ENCODE measurements around the gene AQP2.

The AQP2 gene

GRCh38 chr12:49939307-49939706 is 11.2 kb upstream of the AQP2 start:
- H3K27me3 Mint-ChIP-seq = peaks cover 6 to 14% of the 10 kb centered on the region in 2 donors
- no peaks in the 10 kb centered on the region for H3K9me3 Mint-ChIP-seq
- peaks cover 3 to 7% of the 10 kb centered on the region in 2 donors for H3K4me1 Mint-ChIP-seq (ENCODE audit: low read depth in 2 of 2)
- no peak overlapping the region for H3K4me3 Mint-ChIP-seq
- DNase-seq (no peak), ATAC-seq (replicated peaks) (no peak)
- H3K27ac Mint-ChIP-seq = no peak overlapping the region
- H3K36me3 Mint-ChIP-seq (ENCODE audit: insufficient read depth) = no peaks in the 10 kb centered on the region

- DNase-seq = no peak
- no peak overlapping the region for H3K27ac Mint-ChIP-seq
- no peaks in the 10 kb centered on the region for H3K9me3 Mint-ChIP-seq
- ATAC-seq (replicated peaks) = no peak
- H3K27me3 Mint-ChIP-seq = peaks cover 6 to 10% of the 10 kb centered on the region in 2 donors
- H3K4me3 Mint-ChIP-seq = no peak overlapping the region
- H3K36me3 Mint-ChIP-seq (ENCODE audit: insufficient read depth) = no peaks in the 10 kb centered on the region
- H3K4me1 Mint-ChIP-seq (ENCODE audit: low read depth in 2 of 2) = peaks cover 3 to 7% of the 10 kb centered on the region in 2 donors
Observed at GRCh38 chr12:49939707-49940106, 10.8 kb upstream of the AQP2 start.

- Mint-ChIP-seq H3K9me3 (no peaks in the 10 kb centered on the region), H3K4me1 (ENCODE audit: low read depth in 2 of 2) (peaks cover 11 to 17% of the 10 kb centered on the region in 2 donors), H3K4me3 (no peak overlapping the region), H3K27me3 (no peaks in the 10 kb centered on the region), H3K36me3 (ENCODE audit: insufficient read depth) (peaks cover 5% of the 10 kb centered on the region), H3K27ac (peak overlapping the region; percentile 38 to 42)
- DNase-seq (no peak), ATAC-seq (replicated peaks) (no peak)
Observed at GRCh38 chr12:49941556-49942511, 8.7 kb upstream of the AQP2 start.

- ATAC-seq (replicated peaks) (no peak), DNase-seq (no peak)
- H3K9me3 Mint-ChIP-seq = no peaks in the 10 kb centered on the region
- H3K27ac Mint-ChIP-seq = no peak overlapping the region
- H3K4me1 Mint-ChIP-seq (ENCODE audit: low read depth in 2 of 2) = peaks cover 11 to 17% of the 10 kb centered on the region in 2 donors
- H3K27me3 Mint-ChIP-seq = no peaks in the 10 kb centered on the region
- peaks cover 5% of the 10 kb centered on the region for H3K36me3 Mint-ChIP-seq (ENCODE audit: insufficient read depth)
- H3K4me3 Mint-ChIP-seq = no peak overlapping the region
Observed at GRCh38 chr12:49942512-49942893, 8.0 kb upstream of the AQP2 start.

- ATAC-seq (replicated peaks) = no peak
- no peak overlapping the region for H3K27ac Mint-ChIP-seq
- H3K4me3 Mint-ChIP-seq = no peak overlapping the region
- peaks cover 11 to 17% of the 10 kb centered on the region in 2 donors for H3K4me1 Mint-ChIP-seq (ENCODE audit: low read depth in 2 of 2)
- no peaks in the 10 kb centered on the region for H3K9me3 Mint-ChIP-seq
- peaks cover 0 to 4% of the 10 kb centered on the region in 2 donors for H3K27me3 Mint-ChIP-seq
- peaks cover 5% of the 10 kb centered on the region for H3K36me3 Mint-ChIP-seq (ENCODE audit: insufficient read depth)
- DNase-seq = no peak
Observed at GRCh38 chr12:49942921-49943624, 7.5 kb upstream of the AQP2 start.

GRCh38 chr12:49943625-49943960 is 6.9 kb upstream of the AQP2 start:
- H3K4me1 Mint-ChIP-seq (ENCODE audit: low read depth in 2 of 2) = peaks cover 11 to 17% of the 10 kb centered on the region in 2 donors
- H3K27me3 Mint-ChIP-seq = peaks cover under 1 to 9% of the 10 kb centered on the region in 2 donors
- peaks cover 5% of the 10 kb centered on the region for H3K36me3 Mint-ChIP-seq (ENCODE audit: insufficient read depth)
- ATAC-seq (replicated peaks) (no peak), DNase-seq (no peak)
- H3K27ac Mint-ChIP-seq = no peak overlapping the region
- H3K4me3 Mint-ChIP-seq = no peak overlapping the region
- no peaks in the 10 kb centered on the region for H3K9me3 Mint-ChIP-seq

GRCh38 chr12:49944046-49944445 is 6.5 kb upstream of the AQP2 start:
- Mint-ChIP-seq H3K36me3 (ENCODE audit: insufficient read depth) (peaks cover 5% of the 10 kb centered on the region), H3K27me3 (peaks cover 5 to 13% of the 10 kb centered on the region in 2 donors), H3K4me1 (ENCODE audit: low read depth in 2 of 2) (peaks cover 11 to 17% of the 10 kb centered on the region in 2 donors), H3K27ac (peak overlapping the region in 1 of 2 donors; percentile 81), H3K9me3 (no peaks in the 10 kb centered on the region), H3K4me3 (no peak overlapping the region)
- ATAC-seq (replicated peaks) (no peak), DNase-seq (no peak)

GRCh38 chr12:49944718-49945117 is 5.8 kb upstream of the AQP2 start:
- Mint-ChIP-seq H3K27ac (peak overlapping the region in 1 of 2 donors; percentile 81), H3K9me3 (no peaks in the 10 kb centered on the region), H3K4me1 (ENCODE audit: low read depth in 2 of 2) (peaks cover 11 to 17% of the 10 kb centered on the region in 2 donors), H3K27me3 (peaks cover 10 to 20% of the 10 kb centered on the region in 2 donors), H3K36me3 (ENCODE audit: insufficient read depth) (peaks cover 5% of the 10 kb centered on the region), H3K4me3 (no peak overlapping the region)
- DNase-seq (no peak), ATAC-seq (replicated peaks) (no peak)

GRCh38 chr12:49945394-49946080 is 5.0 kb upstream of the AQP2 start:
- peak; percentile 70 to 78 (median 71) for DNase-seq
- H3K27me3 Mint-ChIP-seq = peaks cover 16 to 28% of the 10 kb centered on the region in 2 donors
- peak; percentile 98 for ATAC-seq (replicated peaks)

GRCh38 chr12:49946086-49946485 is 4.5 kb upstream of the AQP2 start:
- ATAC-seq (replicated peaks) (no peak), DNase-seq (no peak)
- Mint-ChIP-seq H3K9me3 (no peaks in the 10 kb centered on the region), H3K4me1 (ENCODE audit: low read depth in 2 of 2) (peaks cover 11 to 17% of the 10 kb centered on the region in 2 donors), H3K27me3 (peaks cover 19 to 34% of the 10 kb centered on the region in 2 donors), H3K27ac (peak overlapping the region in 1 of 2 donors; percentile 81), H3K4me3 (peak overlapping the region; percentile 72 to 75), H3K36me3 (ENCODE audit: insufficient read depth) (peaks cover 5% of the 10 kb centered on the region)

More at GRCh38 chr12:49945394-49946080, 5.0 kb upstream of the AQP2 start:
- peak overlapping the region; percentile 72 to 75 for H3K4me3 Mint-ChIP-seq
- peak overlapping the region; percentile 75 to 81 for H3K27ac Mint-ChIP-seq
- peaks cover 11 to 17% of the 10 kb centered on the region in 2 donors for H3K4me1 Mint-ChIP-seq (ENCODE audit: low read depth in 2 of 2)
- peaks cover 5% of the 10 kb centered on the region for H3K36me3 Mint-ChIP-seq (ENCODE audit: insufficient read depth)
- no peaks in the 10 kb centered on the region for H3K9me3 Mint-ChIP-seq

GRCh38 chr12:49946497-49946896 is 4.0 kb upstream of the AQP2 start:
- Mint-ChIP-seq H3K4me3 (no peak overlapping the region), H3K36me3 (ENCODE audit: insufficient read depth) (peaks cover 5% of the 10 kb centered on the region), H3K27me3 (peaks cover 22 to 38% of the 10 kb centered on the region in 2 donors), H3K9me3 (no peaks in the 10 kb centered on the region), H3K4me1 (ENCODE audit: low read depth in 2 of 2) (peaks cover 11 to 17% of the 10 kb centered on the region in 2 donors), H3K27ac (no peak overlapping the region)
- DNase-seq = no peak
- ATAC-seq (replicated peaks) = no peak

- DNase-seq (no peak), ATAC-seq (replicated peaks) (no peak)
- no peaks in the 10 kb centered on the region for H3K9me3 Mint-ChIP-seq
- no peak overlapping the region for H3K4me3 Mint-ChIP-seq
- peaks cover 22 to 48% of the 10 kb centered on the region in 2 donors for H3K27me3 Mint-ChIP-seq
- peaks cover 11 to 14% of the 10 kb centered on the region in 2 donors for H3K4me1 Mint-ChIP-seq (ENCODE audit: low read depth in 2 of 2)
- H3K36me3 Mint-ChIP-seq (ENCODE audit: insufficient read depth) = peaks cover 5% of the 10 kb centered on the region
- peak overlapping the region in 1 of 2 donors; percentile 35 for H3K27ac Mint-ChIP-seq
Observed at GRCh38 chr12:49947593-49948226, 2.8 kb upstream of the AQP2 start.

All from effector memory CD8-positive, alpha-beta T cell (primary cell).